OCI-LY7 (cell line): Measurements from ENCODE around the gene TFF2. TPM values are rescaled to one million over a fixed set of nuclear protein-coding genes. Genes with fewer than 3 reads are reported as not detected.

Experiments used
- BruUV-seq: library from RNA; stranded (reverse); fragments of 400-500 nt; replicated peaks from 2 replicates; lab custom pipeline; 2021; lab: Mats Ljungman, UMichigan
- CTCF ChIA-PET: fragments of 300-600 bp; sonication (Branson Sonifier 250); formaldehyde crosslinking; loops from one replicate; lab custom pipeline; 2022; ENCODE audit warnings: antibody characterized with exemption; ENCODE audit not compliant: unreplicated experiment; lab: Charles Lee
- POLR2A ChIA-PET: fragments of 300-600 bp; sonication (Branson Sonifier 250); formaldehyde crosslinking; loops from one replicate; lab custom pipeline; 2022; ENCODE audit warnings: antibody characterized with exemption; lab: Charles Lee
- DNase-seq: peaks from one replicate; pipeline ENCODE4 v3.0.0-alpha.2; 2015; ENCODE audit warnings: low spot score
- H2AFZ ChIP-seq: fragments of 200-600 bp; sonication (generic), shearing (Covaris generic); 2 replicates; pipeline ENCODE4 v1.6.1; 2014; ENCODE audit warnings: mild to moderate bottlenecking, antibody characterized with exemption, low read length, moderate library complexity
- H3K27ac ChIP-seq: fragments of 200-600 bp; sonication (generic); 2 replicates; pipeline ENCODE4 v1.5.1; 2014; ENCODE audit warnings: mixed run types, low read depth, mild to moderate bottlenecking, moderate library complexity, low read length, inconsistent platforms; ENCODE audit not compliant: poor library complexity, severe bottlenecking
- H3K36me3 ChIP-seq: fragments of 200-600 bp; sonication (generic); 2 replicates; pipeline ENCODE4 v1.6.1; 2014; ENCODE audit warnings: mild to moderate bottlenecking, antibody characterized with exemption, low read length, moderate library complexity, mixed read lengths; ENCODE audit not compliant: insufficient read depth
- H3K4me1 ChIP-seq: fragments of 200-600 bp; sonication (generic); 2 replicates; pipeline ENCODE4 v1.5.1; 2014; ENCODE audit warnings: mild to moderate bottlenecking, low read length; ENCODE audit not compliant: insufficient read depth, poor library complexity, severe bottlenecking
- H3K4me2 ChIP-seq: fragments of 200-600 bp; sonication (generic); 2 replicates; pipeline ENCODE4 v1.6.1; 2014; ENCODE audit warnings: mild to moderate bottlenecking, low read length
- H3K4me3 ChIP-seq: fragments of 200-600 bp; sonication (generic); 2 replicates; pipeline ENCODE4 v1.5.1; 2014; ENCODE audit warnings: mild to moderate bottlenecking, low read depth, low read length; ENCODE audit not compliant: poor library complexity, severe bottlenecking
- H3K79me2 ChIP-seq: fragments of 200-600 bp; sonication (generic); 2 replicates; pipeline ENCODE4 v1.6.1; 2016; ENCODE audit warnings: low read depth, mild to moderate bottlenecking, low read length, moderate library complexity, mixed read lengths; ENCODE audit not compliant: insufficient read depth
- H3K9me2 ChIP-seq: fragments of 200-600 bp; sonication (generic); 2 replicates; pipeline ENCODE4 v1.6.1; 2016; ENCODE audit warnings: mild to moderate bottlenecking, low read length, mixed read lengths; ENCODE audit not compliant: insufficient read depth
- H3K9me3 ChIP-seq: fragments of 200-600 bp; sonication (generic); 2 replicates; pipeline ENCODE4 v1.6.1; 2014; ENCODE audit warnings: mild to moderate bottlenecking, mixed run types, low read length, mixed read lengths
- H4K20me1 ChIP-seq: fragments of 200-600 bp; sonication (generic); 2 replicates; pipeline ENCODE4 v1.6.1; 2014; ENCODE audit warnings: mild to moderate bottlenecking, antibody characterized with exemption, low read length, moderate library complexity, mixed read lengths; ENCODE audit not compliant: insufficient read depth
- EZH2phosphoT487 ChIP-seq: fragments of 200-600 bp; sonication (generic); IDR thresholded peaks from 2 replicates; pipeline ENCODE4 v1.6.1; 2018; ENCODE audit warnings: low read depth, borderline replicate concordance, mild to moderate bottlenecking, mixed run types, antibody characterized with exemption, low read length, moderate library complexity, mixed read lengths
- intact Hi-C: fragments of 100-400 bp; cut with micrococcal nuclease; formaldehyde crosslinking; loops from one replicate; pipeline ENCODE4 v1.10.0; 2022; ENCODE audit not compliant: unreplicated experiment
- total RNA-seq, 2 experiments: library from RNA; depleted of rRNA in 1 of 2; stranded (reverse); fragments of >200 nt in 1 of 2; shearing (Covaris generic) in 1 of 2; gene quantifications; 2 replicates each; pipeline ENCODE4 v1.2.3, GENCODE V29; 2014 to 2022
- TF ChIP-seq, protein P1 (sequence below): fragments of 200-600 bp; sonication (generic); conservative IDR thresholded peaks from 2 replicates; pipeline ENCODE4 v1.5.1; 2014; ENCODE audit warnings: mild to moderate bottlenecking, antibody characterized with exemption, low read length, moderate library complexity, mixed read lengths

TFF2 gene
- total RNA-seq, 2 experiments from 2014 or later = not detected

- H3K79me2 ChIP-seq = no peaks in the 10 kb centered on the region
- no peaks in the 10 kb centered on the region for H3K9me2 ChIP-seq
- CTCF ChIA-PET = interaction anchor here (0.6 to 1.2 kb wide), 3 partner anchors 14 to 49 kb away, joined by 3 to 4 read pairs (median 3); no protein-coding TSS in a partner anchor
- no TSS peak for BruUV-seq
- H3K27ac ChIP-seq = no peak overlapping the region
- POLR2A ChIA-PET = interaction anchor here (0.6 to 1.2 kb wide), 2 partner anchors 26 to 58 kb away, joined by 3 read pairs; no protein-coding TSS in a partner anchor
- intact Hi-C loops = loop anchor here (10.0 kb wide), 1 partner anchor 87 kb away; no protein-coding TSS in a partner anchor
- H3K4me3 ChIP-seq = no peak overlapping the region
- no peaks in the 10 kb centered on the region for H3K9me3 ChIP-seq
- H3K4me2 ChIP-seq = no peak overlapping the region
- H3K36me3 ChIP-seq = no peaks in the 10 kb centered on the region
- TF ChIP-seq, protein P1, sequence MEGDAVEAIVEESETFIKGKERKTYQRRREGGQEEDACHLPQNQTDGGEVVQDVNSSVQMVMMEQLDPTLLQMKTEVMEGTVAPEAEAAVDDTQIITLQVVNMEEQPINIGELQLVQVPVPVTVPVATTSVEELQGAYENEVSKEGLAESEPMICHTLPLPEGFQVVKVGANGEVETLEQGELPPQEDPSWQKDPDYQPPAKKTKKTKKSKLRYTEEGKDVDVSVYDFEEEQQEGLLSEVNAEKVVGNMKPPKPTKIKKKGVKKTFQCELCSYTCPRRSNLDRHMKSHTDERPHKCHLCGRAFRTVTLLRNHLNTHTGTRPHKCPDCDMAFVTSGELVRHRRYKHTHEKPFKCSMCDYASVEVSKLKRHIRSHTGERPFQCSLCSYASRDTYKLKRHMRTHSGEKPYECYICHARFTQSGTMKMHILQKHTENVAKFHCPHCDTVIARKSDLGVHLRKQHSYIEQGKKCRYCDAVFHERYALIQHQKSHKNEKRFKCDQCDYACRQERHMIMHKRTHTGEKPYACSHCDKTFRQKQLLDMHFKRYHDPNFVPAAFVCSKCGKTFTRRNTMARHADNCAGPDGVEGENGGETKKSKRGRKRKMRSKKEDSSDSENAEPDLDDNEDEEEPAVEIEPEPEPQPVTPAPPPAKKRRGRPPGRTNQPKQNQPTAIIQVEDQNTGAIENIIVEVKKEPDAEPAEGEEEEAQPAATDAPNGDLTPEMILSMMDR = peak; percentile 34; the same call in 1 of the 2 replicates
- TF ChIP-seq EZH2phosphoT487 = no peak
- peak overlapping the region; percentile 32; the same call in 1 of the 2 replicates for H2AFZ ChIP-seq
- peak; percentile 37 for DNase-seq
- H4K20me1 ChIP-seq = no peaks in the 10 kb centered on the region
- H3K4me1 ChIP-seq = peaks cover 19% of the 10 kb centered on the region
These were observed 16.8 kb upstream of the TFF2 start for GRCh38 chr21:42367367-42368165.

GRCh38 chr21:42366292-42367010 lies 15.7 kb upstream of the TFF2 start, which contains the start of gene TFF1:
TFF1 (minus strand) TSS chr21:42366535; CDS start chr21:42366495, 40 bp downstream.
- intact Hi-C loops = loop anchor here (10.0 kb wide), 1 partner anchor 88 kb away; no protein-coding TSS in a partner anchor
- H3K4me3 ChIP-seq = no peak within 1 kb of the TSS
- CTCF ChIA-PET = interaction anchor here (0.6 kb wide), 1 partner anchor 48 kb away, joined by 3 read pairs; no protein-coding TSS in a partner anchor
- peak; percentile 9 for DNase-seq
- H4K20me1 ChIP-seq = no peaks in the 10 kb centered on the region
- 0 out of 2 replicates have a peak within 1 kb of the TSS, but pooled peaks have one; percentile 16 for H3K4me2 ChIP-seq
- H3K36me3 ChIP-seq = no peaks in the 10 kb centered on the region
- H3K9me3 ChIP-seq = no peaks in the 10 kb centered on the region
- POLR2A ChIA-PET = interaction anchor here (1.2 kb wide), 1 partner anchor 59 kb away, joined by 3 read pairs; no protein-coding TSS in a partner anchor
- H2AFZ ChIP-seq = peak within 1 kb of the TSS; percentile 32; the same call in 1 of the 2 replicates
- no peak within 1 kb of the TSS for H3K27ac ChIP-seq
- no peaks in the 10 kb centered on the region for H3K79me2 ChIP-seq
- no TSS peak for BruUV-seq
- H3K9me2 ChIP-seq = no peaks in the 10 kb centered on the region
- peaks cover 26% of the 10 kb centered on the region for H3K4me1 ChIP-seq
- TF ChIP-seq EZH2phosphoT487 = no peak
- TF ChIP-seq, protein P1 = no peak
